GF-D8 (cell line): Measurements from ENCODE around the gene MFAP2.

Experiments
- DNase-seq: peaks from one replicate; lab custom pipeline; 2025; lab: John Stamatoyannopoulos, UW

Gene MFAP2

DNA sequence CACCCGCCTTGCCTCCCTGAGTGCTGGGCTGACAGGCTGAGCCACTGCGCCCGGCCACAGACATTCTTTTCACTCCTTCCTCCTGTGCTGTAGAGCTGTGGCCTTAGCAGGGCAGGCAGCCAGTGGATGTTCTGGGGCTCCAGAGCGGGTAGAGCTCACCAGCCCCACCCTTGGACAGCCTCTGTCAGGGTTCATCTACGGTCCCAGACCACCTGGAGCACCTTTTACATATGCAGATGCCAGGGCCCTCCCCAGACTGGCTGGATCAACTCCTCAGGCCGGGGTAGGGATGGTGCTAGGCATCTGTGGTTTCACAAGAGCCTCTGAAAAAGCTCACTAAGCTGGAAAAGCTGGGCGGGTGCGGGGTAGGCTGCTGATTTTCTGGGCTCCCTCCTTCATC, 26.7 kb upstream of the MFAP2 start:
- DNase-seq = no peak

DNA sequence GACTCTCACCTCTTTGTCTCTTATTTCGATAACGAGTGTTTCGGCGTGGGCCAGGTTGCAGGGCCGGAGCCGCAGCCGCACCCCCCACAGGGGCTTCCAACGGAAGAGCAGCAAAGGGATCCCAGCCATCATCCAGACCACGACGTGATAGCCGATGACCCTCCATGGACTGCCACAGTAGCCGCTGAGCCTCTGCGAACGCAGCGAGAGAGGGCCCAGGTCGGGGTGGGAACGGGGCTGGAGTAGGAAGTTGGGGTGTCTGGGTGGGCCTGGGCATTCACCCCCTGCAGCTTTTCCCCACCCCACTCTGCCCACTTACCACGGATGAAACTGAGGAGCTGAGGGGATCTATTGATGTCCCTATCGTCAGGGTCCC, 24.9 kb upstream of the MFAP2 start:
- no peak for DNase-seq

DNA sequence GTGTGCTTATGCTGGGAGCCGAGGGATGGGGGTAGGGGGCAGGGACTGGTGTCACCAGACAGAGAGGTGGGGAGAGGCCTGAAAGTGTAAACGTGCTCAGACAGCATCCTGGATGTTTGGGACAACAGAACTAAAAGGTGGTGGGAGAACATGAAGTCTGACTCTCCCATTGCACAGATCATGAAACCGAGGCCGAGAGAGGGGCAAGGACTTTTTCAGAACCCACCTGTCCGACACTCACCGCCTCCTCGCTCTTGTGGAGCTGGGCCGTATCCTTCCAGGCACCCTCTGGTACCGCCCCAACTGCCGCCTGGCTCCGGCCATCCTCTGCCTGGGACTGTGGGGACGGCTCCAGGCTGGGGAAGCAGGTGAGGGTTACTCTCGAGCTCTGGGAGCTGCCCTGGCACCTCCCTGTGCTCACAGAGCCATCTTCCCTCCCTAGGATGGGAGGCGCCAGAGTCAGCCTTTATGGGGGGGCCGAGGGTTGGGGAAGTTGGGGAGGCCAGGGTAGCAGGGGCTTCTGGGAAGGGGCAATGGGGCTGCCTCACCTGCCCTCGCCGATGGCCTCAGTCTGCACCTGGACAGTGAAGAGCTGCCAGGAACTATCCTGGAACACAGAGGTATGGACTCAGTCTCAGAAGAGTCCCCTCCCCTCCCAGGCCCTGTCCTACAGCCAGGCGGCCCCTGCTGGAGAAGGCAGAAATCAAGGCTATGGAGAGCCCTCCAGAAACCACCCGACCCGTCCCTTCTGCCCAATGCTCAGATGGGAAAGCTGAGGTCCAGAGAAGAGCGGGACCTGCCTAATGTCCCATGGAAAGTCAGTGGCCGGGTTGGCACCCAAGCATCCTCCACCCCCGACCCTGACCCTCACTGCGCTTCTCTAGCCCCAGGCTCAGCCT, 24.3 kb upstream of the MFAP2 start:
- DNase-seq = no peak

DNA sequence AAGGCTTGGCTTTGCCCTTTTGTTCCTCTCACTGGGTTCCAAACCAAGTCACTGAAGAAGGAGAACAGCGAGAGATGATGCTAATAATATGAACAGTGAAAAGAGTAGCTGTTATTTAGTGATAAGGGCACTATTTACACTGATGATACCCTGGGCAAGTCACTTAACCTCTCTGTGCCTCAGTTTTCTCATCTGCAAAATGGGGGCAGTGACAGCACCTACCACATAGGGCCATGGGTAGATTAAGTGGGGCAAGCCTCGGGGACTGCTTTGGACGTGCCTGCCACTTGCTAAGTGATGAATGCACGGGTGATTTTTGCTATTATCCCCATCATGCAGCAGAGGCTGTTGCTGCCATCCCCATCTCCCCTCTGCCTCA, 22.1 kb upstream of the MFAP2 start:
- DNase-seq = no peak

DNA sequence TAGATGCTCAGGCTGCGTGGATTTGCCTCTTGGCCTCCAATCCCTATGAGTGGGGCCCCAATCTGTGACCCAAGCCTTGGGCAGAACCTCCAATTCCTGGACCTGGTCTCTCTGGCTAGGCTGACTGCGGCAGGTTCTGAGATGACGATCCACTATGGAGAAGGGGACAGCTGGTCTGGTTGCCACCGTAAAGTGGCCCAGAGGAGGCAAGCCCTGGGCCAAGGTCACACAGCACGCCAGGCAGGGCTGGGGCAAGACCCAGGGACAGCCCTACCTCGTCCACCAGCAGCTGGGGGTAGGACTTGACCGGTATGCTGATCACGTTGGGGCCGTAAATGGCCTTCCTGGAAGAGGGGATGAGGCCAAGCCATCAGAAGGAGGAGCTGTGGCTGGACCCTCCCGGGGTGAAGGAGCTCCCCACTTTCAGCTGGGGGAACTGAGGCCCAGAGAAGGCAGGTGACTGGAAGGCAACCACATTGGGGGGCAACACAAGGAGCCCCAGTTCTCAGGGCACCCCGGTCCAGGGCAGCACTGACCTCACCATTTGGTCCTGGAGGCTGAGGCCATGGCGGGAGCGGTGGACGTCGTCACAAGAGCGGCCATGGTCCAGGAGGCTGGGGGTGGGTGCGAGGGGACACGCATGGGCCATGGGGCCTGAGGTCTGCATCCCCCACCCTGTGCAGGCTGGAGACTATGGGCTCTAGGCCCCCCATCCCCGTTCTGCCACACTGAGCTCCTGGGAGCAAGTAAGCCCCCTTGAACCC, 21.5 kb upstream of the MFAP2 start:
- no peak for DNase-seq

DNA sequence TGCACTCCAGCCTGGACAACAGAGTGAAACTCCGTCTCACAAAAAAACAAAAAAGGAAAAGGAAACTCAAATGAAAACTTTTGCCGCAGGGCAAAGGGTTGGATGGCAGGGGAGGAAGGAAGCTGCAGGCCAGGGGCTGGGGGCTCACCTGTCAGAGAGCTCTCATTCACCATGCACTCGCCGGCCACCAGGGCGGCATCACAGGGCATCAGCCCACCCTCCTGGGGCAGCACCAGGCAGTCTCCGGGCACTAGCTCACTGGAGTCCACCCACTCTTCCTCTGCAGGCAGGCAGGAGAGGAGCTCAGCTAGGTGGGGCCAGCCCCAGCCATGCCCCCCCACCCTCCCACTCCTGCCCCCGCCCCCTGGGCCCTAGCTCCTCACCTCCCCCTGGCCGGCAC, 19.4 kb upstream of the MFAP2 start:
- DNase-seq = no peak

DNA sequence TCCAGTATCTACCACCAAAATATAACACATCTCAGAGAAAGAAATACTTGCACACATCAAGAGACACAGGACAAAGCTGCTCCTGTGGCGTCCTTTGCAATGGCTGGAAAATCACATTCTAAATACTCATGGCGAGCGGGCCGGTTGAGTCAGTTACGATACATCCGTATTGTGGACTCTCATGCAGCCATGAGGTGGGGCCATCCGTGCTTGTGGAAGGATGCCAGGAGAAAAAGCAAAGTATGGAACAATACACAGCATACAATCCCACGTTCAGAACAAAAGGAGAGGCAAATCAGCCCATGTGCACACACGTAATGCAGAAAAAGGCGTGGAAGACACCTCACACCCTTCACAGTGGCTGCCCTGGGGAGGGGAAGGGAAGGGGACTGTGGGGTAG, 18.2 kb upstream of the MFAP2 start:
- DNase-seq = no peak

DNA sequence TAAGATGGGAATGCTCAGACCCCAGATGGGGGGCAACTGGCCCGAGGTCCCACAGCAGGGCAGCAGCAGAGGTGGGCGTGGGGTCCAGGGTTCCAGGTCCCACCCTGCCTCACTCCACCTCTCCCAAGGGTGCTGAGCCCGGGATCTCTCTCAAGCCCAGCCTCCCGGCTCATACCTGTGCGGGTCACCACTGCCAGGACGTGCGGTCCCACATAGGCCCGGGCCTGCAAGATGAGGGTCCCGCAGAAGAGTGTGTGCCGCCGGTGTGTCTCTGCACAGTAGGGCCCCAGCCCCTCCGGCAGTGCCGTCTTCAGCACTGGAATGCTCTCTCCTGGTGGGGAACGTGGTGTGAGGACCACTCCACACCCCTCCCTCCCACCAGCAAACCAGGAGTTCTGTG, 16.4 kb upstream of the MFAP2 start:
- DNase-seq = no peak

DNA sequence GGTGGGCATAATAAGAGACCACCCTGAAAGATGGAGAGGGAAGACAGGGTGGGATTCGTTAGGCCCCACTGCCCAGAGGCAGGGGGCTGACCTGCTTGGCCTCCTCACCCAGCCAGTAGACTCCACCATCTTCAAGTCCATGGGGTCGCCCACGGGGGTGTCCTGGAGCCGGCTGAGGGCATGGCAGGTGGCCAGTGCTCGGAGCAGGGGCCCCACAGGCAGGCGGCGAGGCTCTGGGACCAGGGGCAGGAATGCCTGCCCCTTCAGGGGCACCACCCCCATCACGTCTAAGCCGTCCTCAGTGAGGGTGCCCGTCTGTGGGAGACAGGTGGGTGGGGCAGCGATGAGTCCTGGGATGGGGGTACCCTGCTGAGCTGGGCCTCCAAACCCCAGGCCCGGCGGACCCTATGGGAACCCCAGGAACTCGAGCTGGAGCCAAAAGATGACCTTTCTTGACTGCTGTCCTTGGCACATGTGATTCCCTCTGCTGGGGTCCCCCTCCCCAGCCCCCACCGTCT, 13.2 kb upstream of the MFAP2 start:
- DNase-seq = no peak

DNA sequence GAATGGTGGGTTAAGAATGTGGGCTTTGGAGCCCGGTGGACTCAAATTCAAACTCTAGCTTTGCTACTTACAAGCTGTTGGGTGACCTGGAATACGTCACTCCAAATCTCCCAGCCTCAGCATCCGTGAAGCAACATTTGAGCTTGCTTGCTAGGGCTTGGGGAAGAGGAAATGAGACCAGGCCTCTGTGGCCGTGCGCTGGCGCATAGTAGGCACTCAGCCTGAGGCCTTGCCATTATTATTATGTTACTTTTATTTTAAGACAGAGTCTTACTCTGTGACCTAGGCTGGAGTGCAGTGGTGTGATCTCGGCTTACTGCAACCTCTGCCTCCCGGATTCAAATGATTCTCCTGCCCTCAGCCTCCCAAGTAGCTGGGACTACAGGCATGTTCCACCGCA, 12.3 kb upstream of the MFAP2 start:
- no peak for DNase-seq

DNA sequence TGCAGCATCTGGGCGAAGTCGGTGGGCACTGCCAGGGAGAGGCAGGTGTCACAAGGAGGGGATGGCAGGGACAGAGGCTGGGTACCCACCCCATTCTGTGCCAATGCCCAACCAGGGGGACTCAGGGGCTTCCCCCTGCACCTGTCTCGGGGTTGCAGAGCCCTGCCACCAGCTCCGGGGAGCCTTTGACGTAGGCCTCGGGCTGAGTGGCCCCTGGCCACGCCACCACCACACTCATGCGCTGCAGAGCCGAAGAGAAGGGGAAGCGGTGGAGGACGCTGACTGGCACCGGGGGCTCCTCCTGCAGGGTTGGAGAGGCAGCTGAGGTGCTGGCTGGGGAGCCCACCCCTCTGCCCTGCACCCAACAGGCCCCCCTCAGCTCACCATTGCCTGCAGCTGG, 11.7 kb upstream of the MFAP2 start:
- no peak for DNase-seq

DNA sequence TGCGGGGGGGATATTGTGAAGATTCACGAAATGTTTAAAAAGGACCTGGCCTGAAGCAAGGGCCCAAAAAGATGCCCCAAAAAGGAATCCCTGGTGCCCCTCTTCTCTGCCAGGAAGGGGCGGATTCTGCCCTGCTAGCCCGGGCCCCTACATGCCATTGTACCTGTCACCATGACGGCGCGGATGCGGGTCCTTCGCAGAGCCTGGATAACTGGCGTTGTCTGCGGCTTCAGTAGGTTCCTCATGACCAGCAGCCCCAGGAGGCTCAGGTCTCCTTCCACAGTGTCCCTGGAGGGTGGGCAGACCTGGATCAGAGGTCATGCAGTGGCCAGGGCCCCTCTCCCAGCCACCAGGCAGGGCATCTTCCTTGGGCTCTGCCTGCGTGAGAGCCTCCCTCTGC, 11.2 kb upstream of the MFAP2 start:
- no peak for DNase-seq

DNA sequence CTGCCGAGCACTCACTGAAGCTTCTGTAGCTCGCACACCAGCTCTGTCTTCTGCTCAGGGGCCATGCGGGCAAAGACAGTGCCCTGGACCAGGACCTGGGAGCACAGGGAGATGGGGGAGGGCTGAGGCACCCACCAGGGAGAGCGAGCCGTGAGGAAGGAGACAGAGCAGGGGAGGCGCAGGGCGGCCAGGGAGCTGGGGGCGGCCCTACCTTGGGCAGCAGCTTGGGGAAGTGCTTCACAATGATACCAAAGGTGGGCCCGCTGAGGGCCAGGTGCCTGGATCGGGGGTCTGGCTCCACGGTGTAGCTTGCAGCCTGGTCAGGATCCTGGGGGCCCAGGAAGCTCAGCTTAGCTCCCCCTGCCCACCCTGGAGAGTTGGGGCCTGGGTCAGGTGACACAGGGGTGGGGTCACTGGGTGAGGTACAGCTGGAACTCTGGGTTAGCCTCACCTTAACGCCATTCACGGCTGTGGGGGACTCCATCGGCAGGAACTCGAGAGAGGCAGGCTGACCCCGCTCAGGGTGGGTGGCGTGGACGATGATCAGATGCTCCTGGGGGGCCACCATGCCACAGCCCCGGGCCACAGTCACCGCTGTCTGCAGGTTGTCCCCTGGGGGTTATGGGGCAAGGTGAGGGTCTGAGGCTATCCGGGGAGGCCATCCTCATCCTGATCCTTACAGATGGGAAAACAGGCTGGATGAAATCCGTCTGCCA, 9.4 kb upstream of the MFAP2 start:
- no peak for DNase-seq

DNA sequence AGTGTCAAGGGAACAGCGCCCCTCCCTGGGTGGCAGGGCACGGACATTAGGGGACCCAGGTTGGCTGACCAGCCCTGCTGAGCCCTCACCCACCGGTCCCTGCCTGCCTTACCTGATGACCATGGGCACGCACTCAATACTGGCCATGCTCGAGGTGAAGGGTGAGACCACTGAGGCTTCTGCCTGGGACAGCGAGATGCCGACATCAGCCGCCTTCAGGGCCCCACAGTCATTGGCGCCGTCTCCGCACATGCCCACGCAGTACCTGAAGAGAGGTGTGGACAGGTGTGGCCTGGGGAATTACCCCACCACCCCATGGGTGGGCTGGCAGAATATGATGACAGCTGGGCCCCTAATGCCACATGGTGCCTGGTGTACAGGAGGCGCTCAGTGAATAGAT, 7.8 kb upstream of the MFAP2 start:
- no peak for DNase-seq

DNA sequence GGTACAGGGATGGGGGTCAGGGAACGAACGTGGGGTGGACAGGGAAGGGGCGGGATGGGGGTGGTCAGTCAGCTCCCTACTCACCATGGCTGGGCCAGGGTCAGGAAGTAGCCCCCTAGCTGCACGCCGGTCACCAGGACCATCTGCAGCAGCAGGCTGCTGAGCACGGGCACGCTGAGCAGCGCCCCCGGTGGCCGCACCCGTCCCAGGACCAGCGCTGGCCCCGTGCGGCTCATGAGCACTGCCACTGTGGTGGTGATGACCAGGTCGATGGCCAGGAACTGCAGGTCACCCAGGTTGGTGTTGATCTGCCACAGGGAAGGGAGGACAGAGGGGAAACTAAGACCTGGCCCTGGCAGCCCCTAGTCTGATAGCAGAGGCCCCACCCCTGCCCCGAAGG, 6.5 kb upstream of the MFAP2 start:
- no peak for DNase-seq

DNA sequence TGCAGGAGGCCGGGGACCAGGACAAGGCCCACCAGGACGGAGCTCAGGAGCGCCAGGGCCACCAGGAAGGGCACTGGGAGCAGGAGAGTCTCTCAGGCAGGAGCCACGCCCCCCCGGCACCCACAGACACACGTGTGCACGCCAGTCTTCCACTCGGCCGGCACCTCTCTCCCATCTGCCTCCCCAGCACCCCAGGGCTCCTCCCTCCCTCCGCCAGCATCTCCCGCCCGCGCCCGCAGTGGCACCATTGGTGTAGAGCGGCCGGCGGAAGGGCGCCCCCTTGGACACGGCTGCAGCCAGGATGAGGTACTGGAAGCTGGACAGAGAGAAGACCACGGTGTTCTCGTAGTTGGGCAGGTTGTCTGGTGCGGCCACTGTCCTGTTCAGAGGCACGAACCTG, 6.1 kb upstream of the MFAP2 start:
- no peak for DNase-seq

DNA sequence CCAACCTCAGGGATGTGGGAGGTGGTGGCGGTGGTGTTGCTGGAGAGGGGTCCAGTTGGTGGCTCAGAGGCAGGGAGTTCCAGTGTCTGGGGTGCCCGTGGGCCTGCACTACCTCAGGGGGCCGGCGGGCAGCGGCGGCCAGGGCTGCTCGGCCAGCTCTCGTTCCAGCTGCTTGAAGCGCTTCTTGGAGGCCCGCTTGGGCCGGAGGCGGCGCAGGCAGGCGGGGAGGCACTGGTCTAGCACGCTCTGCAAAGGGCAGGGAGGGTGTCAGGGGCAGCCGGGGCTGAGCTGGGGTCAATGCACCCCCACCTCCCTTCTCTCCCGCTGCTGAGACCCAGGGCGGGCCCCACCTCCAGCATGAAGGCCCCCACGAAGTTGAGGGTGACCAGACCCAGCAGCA, 5.7 kb upstream of the MFAP2 start:
- no peak for DNase-seq

DNA sequence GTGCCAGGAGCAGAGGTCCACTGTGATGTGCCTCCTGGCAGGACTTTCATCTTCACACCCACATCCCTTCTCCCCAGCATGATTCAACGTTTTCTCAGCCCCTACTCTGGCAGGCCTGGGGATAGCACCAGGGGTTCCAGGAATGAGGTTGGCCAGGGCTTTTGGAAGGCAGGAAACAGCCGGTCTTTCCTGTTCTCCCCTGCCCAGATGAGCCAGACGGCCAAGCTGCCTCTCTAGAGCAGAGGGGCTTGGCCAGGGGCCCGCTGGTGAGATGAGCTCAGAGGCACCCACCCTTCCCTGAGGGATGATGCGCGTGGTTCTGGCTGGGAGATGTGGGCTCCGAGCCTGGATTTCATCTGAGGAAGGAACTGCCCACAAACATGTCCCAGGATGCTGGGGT, 4.3 kb upstream of the MFAP2 start:
- DNase-seq = no peak

DNA sequence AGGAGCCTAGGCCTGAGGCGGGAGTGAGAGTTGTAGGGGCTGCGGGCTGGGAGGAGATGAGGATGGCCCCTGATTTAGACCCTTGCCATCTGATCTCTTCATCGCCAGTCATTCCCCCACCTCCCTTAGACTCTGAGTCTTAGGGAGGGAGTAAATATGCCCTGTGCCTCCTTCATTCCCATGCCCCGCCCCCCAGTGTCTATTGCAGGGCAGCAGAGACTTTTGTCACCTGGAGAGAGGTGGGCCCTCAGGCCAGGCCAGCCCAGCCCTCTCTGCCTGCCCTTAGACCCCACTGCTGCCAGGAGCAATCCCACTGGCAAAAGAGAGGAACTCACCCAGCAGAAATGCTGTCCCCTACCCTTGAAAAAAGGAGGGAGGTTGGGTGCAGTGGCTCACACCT, 3.2 kb upstream of the MFAP2 start:
- no peak for DNase-seq

DNA sequence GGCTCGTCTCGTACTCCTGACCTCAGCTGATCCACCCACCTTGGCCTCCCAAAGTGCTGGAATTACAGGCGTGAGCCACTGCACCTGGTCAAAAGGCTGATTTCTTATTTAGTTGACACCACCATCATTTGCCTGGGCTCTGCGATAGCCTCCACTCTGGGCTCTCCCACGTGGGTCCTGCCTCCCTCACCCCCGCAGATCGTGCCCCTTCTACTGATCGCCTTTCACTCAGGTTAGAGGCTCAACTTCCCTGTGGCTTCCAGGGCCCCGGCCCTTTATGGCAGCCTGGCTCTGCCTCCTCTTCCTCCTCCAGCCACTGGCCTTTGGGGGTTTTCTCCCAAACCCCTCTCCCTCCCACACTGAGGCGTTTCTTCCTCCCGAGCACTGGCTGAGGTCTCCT, 2.5 kb upstream of the MFAP2 start:
- DNase-seq = no peak

DNA sequence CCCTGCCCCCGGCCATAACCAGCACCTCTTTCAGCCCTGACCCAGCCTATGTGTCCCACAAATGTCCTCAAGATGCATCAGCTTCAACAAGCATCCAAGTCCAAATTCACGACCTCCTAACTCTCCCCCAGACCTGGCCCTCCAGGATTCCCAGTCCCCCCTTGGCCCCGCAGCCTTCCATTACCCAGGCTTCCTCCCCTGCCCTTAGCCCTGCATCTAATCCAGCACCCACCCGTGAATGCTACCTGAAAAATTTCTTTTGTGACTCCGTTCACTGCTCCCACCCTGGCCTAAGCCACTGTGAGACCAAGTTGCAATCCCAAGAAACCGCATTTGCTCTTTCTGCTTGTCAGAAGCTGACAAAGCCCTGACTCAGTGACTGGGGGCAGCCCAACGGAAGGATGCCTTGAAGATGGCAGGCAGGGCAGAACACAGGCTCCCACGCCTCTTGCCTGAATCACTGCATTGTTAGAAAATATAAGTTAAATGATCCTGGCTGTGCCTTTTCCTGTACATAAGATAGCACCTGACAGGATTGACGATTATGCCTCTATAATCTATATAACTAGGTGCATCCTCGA, 939 bp upstream of the MFAP2 start:
- DNase-seq = no peak
